HEK293T (cell line): ENCODE data around the gene PLA2G12B.

ENCODE experiments used
- CTCF ChIA-PET: fragments of 350-600 bp; formaldehyde crosslinking; extraction: SDS; loops from one replicate; lab custom pipeline; 2021; ENCODE audit warnings: antibody characterized with exemption, inconsistent platforms; lab: Yijun Ruan, JAX
- POLR2A ChIA-PET: fragments of 350-600 bp; formaldehyde crosslinking; extraction: SDS; loops from one replicate; lab custom pipeline; 2020; ENCODE audit warnings: antibody characterized with exemption, inconsistent platforms; lab: Yijun Ruan, JAX
- DNase-seq: peaks from one replicate; pipeline ENCODE4 v3.0.0; 2012; ENCODE audit warnings: mixed read lengths; ENCODE audit errors: extremely low spot score
- ARNT ChIP-seq: fragments of 450-650 bp; IDR thresholded peaks from 2 replicates; pipeline ENCODE4 v1.6.1; 2017; ENCODE audit warnings: mild to moderate bottlenecking
- BHLHE40 ChIP-seq: fragments of 450-650 bp; IDR thresholded peaks from 2 replicates; pipeline ENCODE4 v1.6.1; 2016; ENCODE audit warnings: mild to moderate bottlenecking, moderate library complexity, borderline replicate concordance
- CTBP1 ChIP-seq: fragments of 450-650 bp; IDR thresholded peaks from 2 replicates; pipeline ENCODE4 v1.6.1; 2016; ENCODE audit warnings: borderline replicate concordance
- ELF4 ChIP-seq: fragments of 450-650 bp; IDR thresholded peaks from 2 replicates; pipeline ENCODE4 v1.6.1; 2017; ENCODE audit warnings: antibody characterized with exemption
- FOXA1 ChIP-seq: fragments of 450-650 bp; IDR thresholded peaks from 2 replicates; pipeline ENCODE4 v1.6.1; 2016; ENCODE audit warnings: mild to moderate bottlenecking
- FOXK2 ChIP-seq: fragments of 450-650 bp; IDR thresholded peaks from 2 replicates; pipeline ENCODE4 v1.6.1; 2016; ENCODE audit warnings: mild to moderate bottlenecking
- FOXM1 ChIP-seq: fragments of 450-650 bp; IDR thresholded peaks from 2 replicates; pipeline ENCODE4 v1.6.1; 2017; ENCODE audit warnings: mild to moderate bottlenecking, borderline replicate concordance
- HDGF ChIP-seq: fragments of 450-650 bp; IDR thresholded peaks from 2 replicates; pipeline ENCODE4 v1.6.1; 2017; ENCODE audit warnings: antibody characterized with exemption, borderline replicate concordance
- L3MBTL2 ChIP-seq: fragments of 450-650 bp; conservative IDR thresholded peaks from 2 replicates; pipeline ENCODE4 v1.6.1; 2016; ENCODE audit warnings: mild to moderate bottlenecking
- LEF1 ChIP-seq: fragments of 450-650 bp; IDR thresholded peaks from 2 replicates; pipeline ENCODE4 v1.6.1; 2017; ENCODE audit warnings: mild to moderate bottlenecking, borderline replicate concordance
- NFRKB ChIP-seq: fragments of 450-650 bp; IDR thresholded peaks from 2 replicates; pipeline ENCODE4 v1.6.1; 2016; ENCODE audit warnings: mild to moderate bottlenecking, moderate library complexity
- SP1 ChIP-seq: fragments of 450-650 bp; IDR thresholded peaks from 2 replicates; pipeline ENCODE4 v1.6.1; 2017
- SUZ12 ChIP-seq: fragments of 450-650 bp; IDR thresholded peaks from 2 replicates; pipeline ENCODE4 v1.6.1; 2016; ENCODE audit warnings: mild to moderate bottlenecking
- TARDBP ChIP-seq: fragments of 450-650 bp; IDR thresholded peaks from 2 replicates; pipeline ENCODE4 v1.6.1; 2016
- ZNF384 ChIP-seq: fragments of 450-650 bp; IDR thresholded peaks from 2 replicates; pipeline ENCODE4 v1.6.1; 2016
- TF ChIP-seq, protein P1 (sequence below): fragments of 450-650 bp; IDR thresholded peaks from 2 replicates; pipeline ENCODE4 v1.6.1; 2016

The PLA2G12B gene

DNA sequence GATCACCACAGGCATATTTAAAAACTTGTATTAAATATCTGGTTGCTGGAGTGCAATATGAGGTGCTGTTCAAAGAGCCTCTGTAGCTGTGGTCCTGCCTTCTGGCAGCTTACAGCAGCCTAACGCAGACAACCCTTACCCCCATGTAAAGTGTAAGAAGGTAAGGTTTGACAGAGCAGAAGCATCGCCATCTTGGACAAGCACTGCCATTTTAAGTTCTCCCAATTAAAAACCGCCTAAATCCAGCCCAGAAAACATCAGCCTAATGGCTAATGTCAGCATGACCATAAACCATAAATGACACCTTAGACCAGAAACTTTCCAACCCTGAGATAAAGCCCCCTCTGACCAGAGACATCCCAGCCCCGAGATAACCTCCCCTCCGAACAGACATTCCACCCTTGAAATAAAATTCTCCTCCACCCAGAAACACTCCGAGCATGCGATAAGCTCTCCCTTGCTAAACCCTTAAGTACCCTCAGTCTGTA, 66.4 kb downstream of the PLA2G12B start:
- ChIA-PET CTCF (interaction anchor here (0.6 kb wide), 1 partner anchor 257 kb away, joined by 4 read pairs; no protein-coding TSS in a partner anchor), POLR2A (no interaction called here)
- TF ChIP-seq FOXM1 = no peak
- TF ChIP-seq SP1 = no peak
- TF ChIP-seq ZNF384 = no peak
- TF ChIP-seq BHLHE40 = no peak
- no peak for TF ChIP-seq SUZ12
- no peak for TF ChIP-seq CTBP1
- DNase-seq = no peak

DNA sequence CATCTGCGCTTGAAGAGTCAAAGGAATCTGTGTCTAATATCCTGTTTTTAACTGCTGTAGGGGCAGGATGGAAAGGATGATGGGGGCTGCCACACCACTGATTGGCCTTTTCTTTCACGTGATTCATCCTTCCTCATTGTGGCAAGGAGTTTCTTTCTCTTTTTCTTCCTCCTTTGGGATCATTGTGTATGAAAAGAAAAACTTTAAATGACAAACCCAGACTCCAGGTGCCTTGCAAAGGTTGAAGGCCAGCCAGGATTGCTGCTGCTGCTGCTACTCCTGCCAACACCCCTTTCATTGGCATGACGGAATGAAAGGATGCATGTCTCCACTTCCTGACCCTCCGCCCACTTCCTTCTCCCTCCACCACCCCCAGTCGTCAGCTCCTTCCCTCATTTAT, 67.6 kb downstream of the PLA2G12B start:
- ChIA-PET CTCF (interaction anchor here (0.5 kb wide), 1 partner anchor 660 kb away, joined by 3 read pairs; no protein-coding TSS in a partner anchor), POLR2A (no interaction called here)
- DNase-seq = no peak
- TF ChIP-seq TARDBP (no peak), HDGF (no peak), ARNT (no peak), SUZ12 (no peak), FOXA1 (no peak), CTBP1 (no peak), ELF4 (no peak), FOXK2 (no peak), L3MBTL2 (no peak), FOXM1 (no peak), BHLHE40 (no peak), LEF1 (no peak)

DNA sequence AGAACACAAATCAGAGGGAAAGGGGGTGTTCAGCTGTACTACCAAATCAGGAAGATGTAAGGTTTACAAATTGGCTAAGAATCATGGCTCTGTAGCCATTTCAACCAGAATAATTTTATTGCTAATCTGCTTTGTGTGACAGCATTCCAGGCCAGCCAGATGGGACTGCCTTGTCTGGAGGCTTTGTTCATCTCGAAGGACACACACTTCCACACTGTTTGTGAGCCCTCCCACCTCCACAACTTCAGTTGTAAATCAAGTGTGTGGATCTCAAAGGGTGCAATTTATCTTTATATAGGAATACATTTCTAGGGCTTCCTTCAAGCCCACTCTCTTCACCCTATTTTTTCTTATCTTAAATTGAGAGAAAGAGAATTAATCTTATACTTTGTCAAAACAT, 68.0 kb downstream of the PLA2G12B start:
- ChIA-PET POLR2A (no interaction called here), CTCF (interaction anchor here (0.5 kb wide), 1 partner anchor 660 kb away, joined by 3 read pairs; no protein-coding TSS in a partner anchor)
- no peak for DNase-seq
- TF ChIP-seq FOXM1 = no peak
- TF ChIP-seq ARNT = no peak
- TF ChIP-seq BHLHE40 = no peak
- TF ChIP-seq HDGF = no peak
- no peak for TF ChIP-seq FOXA1

DNA sequence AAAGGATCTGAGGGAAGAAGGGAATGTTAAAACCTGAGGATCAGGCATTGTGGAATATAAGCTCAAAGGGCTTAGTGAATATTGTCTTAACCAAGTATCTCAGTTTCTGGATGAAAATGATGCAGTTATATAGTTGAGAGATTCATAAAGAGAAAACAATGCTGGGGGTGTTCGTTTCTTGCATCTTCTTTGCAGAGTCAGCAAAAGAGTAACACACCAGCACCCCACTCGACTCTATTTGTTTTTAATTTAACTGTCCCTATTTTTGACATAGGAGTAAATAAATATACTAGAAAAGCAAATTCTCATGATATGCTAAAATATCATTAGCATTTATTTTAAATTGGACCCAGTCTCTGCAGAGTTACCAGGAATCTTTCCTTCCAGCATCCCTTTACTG, 68.7 kb downstream of the PLA2G12B start:
- no peak for DNase-seq
- CTCF ChIA-PET = no interaction called here
- POLR2A ChIA-PET = no interaction called here
- TF ChIP-seq BHLHE40 = no peak
- TF ChIP-seq L3MBTL2 = no peak
- no peak for TF ChIP-seq CTBP1
- TF ChIP-seq FOXM1 = no peak
- no peak for TF ChIP-seq ARNT
- TF ChIP-seq ELF4 = no peak
- TF ChIP-seq HDGF = no peak
- TF ChIP-seq SUZ12 = no peak
- TF ChIP-seq FOXK2 = no peak
- TF ChIP-seq, protein P1, sequence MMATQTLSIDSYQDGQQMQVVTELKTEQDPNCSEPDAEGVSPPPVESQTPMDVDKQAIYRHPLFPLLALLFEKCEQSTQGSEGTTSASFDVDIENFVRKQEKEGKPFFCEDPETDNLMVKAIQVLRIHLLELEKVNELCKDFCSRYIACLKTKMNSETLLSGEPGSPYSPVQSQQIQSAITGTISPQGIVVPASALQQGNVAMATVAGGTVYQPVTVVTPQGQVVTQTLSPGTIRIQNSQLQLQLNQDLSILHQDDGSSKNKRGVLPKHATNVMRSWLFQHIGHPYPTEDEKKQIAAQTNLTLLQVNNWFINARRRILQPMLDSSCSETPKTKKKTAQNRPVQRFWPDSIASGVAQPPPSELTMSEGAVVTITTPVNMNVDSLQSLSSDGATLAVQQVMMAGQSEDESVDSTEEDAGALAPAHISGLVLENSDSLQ = no peak
- no peak for TF ChIP-seq FOXA1
- TF ChIP-seq TARDBP = no peak
- TF ChIP-seq ZNF384 = no peak
- TF ChIP-seq NFRKB = no peak
- no peak for TF ChIP-seq SP1
- no peak for TF ChIP-seq LEF1
